ENCODE results near the gene EIF2S3.

DNA sequence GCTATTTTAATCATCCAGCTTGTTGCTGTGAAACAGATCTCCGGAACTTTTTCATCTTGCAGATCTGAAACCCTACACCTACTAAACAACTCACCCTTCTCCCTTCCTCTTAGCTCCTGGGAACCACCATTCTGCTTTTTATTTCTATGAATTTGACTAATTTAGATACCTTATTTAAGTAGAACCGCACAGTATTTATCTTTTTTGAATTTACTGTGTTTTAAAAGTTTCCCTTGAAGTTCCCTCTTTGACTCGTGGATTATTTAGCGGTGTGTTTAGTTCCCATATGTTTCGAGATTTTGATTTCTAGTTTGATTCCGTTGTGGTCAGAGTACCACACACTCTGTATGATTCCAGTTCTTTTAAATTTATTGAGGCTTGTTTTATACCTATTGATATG lies 44.6 kb downstream of the EIF2S3 start:
- TF ChIP-seq POLR2A (IDR thresholded peaks at IDR 0.05) = no peak
- TF ChIP-seq, protein P1, sequence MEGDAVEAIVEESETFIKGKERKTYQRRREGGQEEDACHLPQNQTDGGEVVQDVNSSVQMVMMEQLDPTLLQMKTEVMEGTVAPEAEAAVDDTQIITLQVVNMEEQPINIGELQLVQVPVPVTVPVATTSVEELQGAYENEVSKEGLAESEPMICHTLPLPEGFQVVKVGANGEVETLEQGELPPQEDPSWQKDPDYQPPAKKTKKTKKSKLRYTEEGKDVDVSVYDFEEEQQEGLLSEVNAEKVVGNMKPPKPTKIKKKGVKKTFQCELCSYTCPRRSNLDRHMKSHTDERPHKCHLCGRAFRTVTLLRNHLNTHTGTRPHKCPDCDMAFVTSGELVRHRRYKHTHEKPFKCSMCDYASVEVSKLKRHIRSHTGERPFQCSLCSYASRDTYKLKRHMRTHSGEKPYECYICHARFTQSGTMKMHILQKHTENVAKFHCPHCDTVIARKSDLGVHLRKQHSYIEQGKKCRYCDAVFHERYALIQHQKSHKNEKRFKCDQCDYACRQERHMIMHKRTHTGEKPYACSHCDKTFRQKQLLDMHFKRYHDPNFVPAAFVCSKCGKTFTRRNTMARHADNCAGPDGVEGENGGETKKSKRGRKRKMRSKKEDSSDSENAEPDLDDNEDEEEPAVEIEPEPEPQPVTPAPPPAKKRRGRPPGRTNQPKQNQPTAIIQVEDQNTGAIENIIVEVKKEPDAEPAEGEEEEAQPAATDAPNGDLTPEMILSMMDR (IDR thresholded peaks at IDR 0.05) = no peak

Data from gastroesophageal sphincter (tissue), 3 donors.